Keratinocyte (primary cell): Measurements from ENCODE around the gene CHAMP1. TPM values are rescaled to one million over a fixed set of nuclear protein-coding genes. Genes with fewer than 3 reads are reported as not detected.

Experiments
- DNase-seq: peaks from one replicate; pipeline ENCODE4 v3.0.0-alpha.2; 2011; ENCODE audit warnings: low read depth, missing footprints, low spot score
- FAIRE-seq: peaks from 2 replicates; lab custom pipeline; 2011; peaks lifted over from hg19 to GRCh38; lab: Jason Lieb, UNC
- H2AFZ ChIP-seq: 2 replicates; pipeline ENCODE4 v1.6.0; 2012; ENCODE audit warnings: low read length, control low read depth, inconsistent platforms; ENCODE audit not compliant: control insufficient read depth
- H3K27ac ChIP-seq: 2 replicates; pipeline ENCODE4 v1.5.1; 2011; ENCODE audit warnings: low read length; ENCODE audit not compliant: control insufficient read depth, insufficient read depth
- H3K27me3 ChIP-seq: 3 replicates; pipeline ENCODE4 v1.6.0; 2011; ENCODE audit warnings: low read length; ENCODE audit not compliant: control insufficient read depth, insufficient read depth; ENCODE audit errors: extremely low read depth
- H3K36me3 ChIP-seq, 2 experiments: 2 replicates in 1 of 2; 3 replicates in 1 of 2; pipeline ENCODE4 v1.5.1; 2011; ENCODE audit warnings: low read length in 2 of 2, mild to moderate bottlenecking in 1 of 2; ENCODE audit not compliant: control insufficient read depth in 2 of 2, insufficient read depth in 2 of 2; ENCODE audit errors: extremely low read depth in 1 of 2
- H3K4me1 ChIP-seq: 3 replicates; pipeline ENCODE4 v1.5.1; 2011; ENCODE audit warnings: low read length; ENCODE audit not compliant: control insufficient read depth, insufficient read depth; ENCODE audit errors: extremely low read depth
- H3K4me2 ChIP-seq: 3 replicates; pipeline ENCODE4 v1.6.0; 2011; ENCODE audit warnings: low read depth, low read length; ENCODE audit not compliant: control insufficient read depth, insufficient read depth; ENCODE audit errors: extremely low read depth
- H3K4me3 ChIP-seq, 3 experiments: fragments of 200-600 bp in 1 of 3; sonication (generic) in 1 of 3; 2 replicates in 2 of 3; 3 replicates in 1 of 3; pipeline ENCODE4 v1.5.1; 2011 to 2016; ENCODE audit warnings: low read length in 3 of 3, mild to moderate bottlenecking in 3 of 3, control low read depth in 2 of 3, inconsistent platforms in 1 of 3, low read depth in 1 of 3, mixed read lengths in 1 of 3, mixed run types in 1 of 3, moderate library complexity in 1 of 3; ENCODE audit not compliant: control insufficient read depth in 2 of 3, insufficient read depth in 2 of 3; ENCODE audit errors: extremely low read depth in 1 of 3
- H3K79me2 ChIP-seq: 2 replicates; pipeline ENCODE4 v1.6.0; 2012; ENCODE audit warnings: low read length; ENCODE audit not compliant: control insufficient read depth, insufficient read depth
- H3K9ac ChIP-seq: 3 replicates; pipeline ENCODE4 v1.6.0; 2011; ENCODE audit warnings: low read length; ENCODE audit not compliant: control insufficient read depth, insufficient read depth; ENCODE audit errors: extremely low read depth
- H3K9me1 ChIP-seq: 3 replicates; pipeline ENCODE4 v1.6.0; 2011; ENCODE audit warnings: low read length; ENCODE audit not compliant: control insufficient read depth, insufficient read depth; ENCODE audit errors: extremely low read depth
- H3K9me3 ChIP-seq: 2 replicates; pipeline ENCODE4 v1.5.1; 2012; ENCODE audit warnings: low read depth, low read length; ENCODE audit not compliant: control insufficient read depth
- H4K20me1 ChIP-seq: 3 replicates; pipeline ENCODE4 v1.6.0; 2011; ENCODE audit warnings: low read length; ENCODE audit not compliant: control insufficient read depth, insufficient read depth; ENCODE audit errors: extremely low read depth
- EZH2 ChIP-seq: IDR thresholded peaks from one replicate; pipeline ENCODE4 v1.6.1; 2012; ENCODE audit warnings: inconsistent platforms, mild to moderate bottlenecking, low read length, moderate library complexity
- dilution Hi-C: fragments of 300-500 bp; cut with MboI; formaldehyde crosslinking; loops from one replicate; pipeline ENCODE4 v1.7.0; 2020; ENCODE audit warnings: low sequenced_read_pairs; ENCODE audit not compliant: extremely low pct_ligation_motif_present
- polyA minus RNA-seq, 3 experiments: library from RNA; depleted of rRNA, polyadenylated mRNA; stranded (reverse); fragments of >200 nt; gene quantifications; 1 replicate in 1 of 3; 2 replicates in 1 of 3; 3 replicates in 1 of 3; pipeline ENCODE4 v1.2.3, GENCODE V29; 2011
- polyA plus RNA-seq, 5 experiments: library from polyadenylated mRNA; depleted of rRNA in 3 of 5; stranded (reverse) in 3 of 5; stranded (forward) in 1 of 5; unstranded in 1 of 5; fragments of >200 nt; gene quantifications; 1 replicate in 1 of 5; 2 replicates in 3 of 5; 3 replicates in 1 of 5; pipeline versions ENCODE4 v1.2.1 to v1.2.3, GENCODE V29; 2011 to 2012; ENCODE audit warnings: missing spikeins in 2 of 5, low read depth in 1 of 5, low replicate concordance in 1 of 5
- TF ChIP-seq, protein P1 (sequence below), 3 experiments: IDR thresholded peaks in 1 of 3; conservative IDR thresholded peaks in 1 of 3; optimal IDR thresholded peaks in 1 of 3; 2 replicates in 2 of 3; 3 replicates in 1 of 3; pipeline versions ENCODE3 to v1.5.1; 2011; ENCODE audit warnings: low read length in 3 of 3, mild to moderate bottlenecking in 3 of 3, moderate library complexity in 2 of 3, control low read depth in 1 of 3, inconsistent platforms in 1 of 3; ENCODE audit not compliant: insufficient read depth in 2 of 3; ENCODE audit errors: extremely low read depth in 1 of 3

The CHAMP1 gene, protein sequence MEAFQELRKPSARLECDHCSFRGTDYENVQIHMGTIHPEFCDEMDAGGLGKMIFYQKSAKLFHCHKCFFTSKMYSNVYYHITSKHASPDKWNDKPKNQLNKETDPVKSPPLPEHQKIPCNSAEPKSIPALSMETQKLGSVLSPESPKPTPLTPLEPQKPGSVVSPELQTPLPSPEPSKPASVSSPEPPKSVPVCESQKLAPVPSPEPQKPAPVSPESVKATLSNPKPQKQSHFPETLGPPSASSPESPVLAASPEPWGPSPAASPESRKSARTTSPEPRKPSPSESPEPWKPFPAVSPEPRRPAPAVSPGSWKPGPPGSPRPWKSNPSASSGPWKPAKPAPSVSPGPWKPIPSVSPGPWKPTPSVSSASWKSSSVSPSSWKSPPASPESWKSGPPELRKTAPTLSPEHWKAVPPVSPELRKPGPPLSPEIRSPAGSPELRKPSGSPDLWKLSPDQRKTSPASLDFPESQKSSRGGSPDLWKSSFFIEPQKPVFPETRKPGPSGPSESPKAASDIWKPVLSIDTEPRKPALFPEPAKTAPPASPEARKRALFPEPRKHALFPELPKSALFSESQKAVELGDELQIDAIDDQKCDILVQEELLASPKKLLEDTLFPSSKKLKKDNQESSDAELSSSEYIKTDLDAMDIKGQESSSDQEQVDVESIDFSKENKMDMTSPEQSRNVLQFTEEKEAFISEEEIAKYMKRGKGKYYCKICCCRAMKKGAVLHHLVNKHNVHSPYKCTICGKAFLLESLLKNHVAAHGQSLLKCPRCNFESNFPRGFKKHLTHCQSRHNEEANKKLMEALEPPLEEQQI
- 7.4 to 24.6 TPM (median 14.2 TPM) in 3 replicates for polyA plus RNA-seq
- 3.9 TPM for polyA plus RNA-seq (2011; ENCODE audit: low read depth)
- 16.3 and 26.2 TPM in 2 replicates for polyA plus RNA-seq (2011; cell fraction: cytosol; rRNA removed)
- 22.9 and 24.5 TPM in 2 replicates for polyA plus RNA-seq (2011; cell fraction: nucleus; rRNA removed)
- polyA plus RNA-seq (2012; ENCODE audit: low replicate concordance): 7.2 and 18.8 TPM in 2 replicates
- 2.9 to 12.3 TPM (median 11.5 TPM) in 3 replicates for polyA minus RNA-seq
- 13.2 TPM for polyA minus RNA-seq (2011; cell fraction: cytosol; rRNA and poly(A)+ RNA removed)
- 8.8 and 17.1 TPM in 2 replicates for polyA minus RNA-seq (2011; cell fraction: nucleus; rRNA and poly(A)+ RNA removed)

DNA sequence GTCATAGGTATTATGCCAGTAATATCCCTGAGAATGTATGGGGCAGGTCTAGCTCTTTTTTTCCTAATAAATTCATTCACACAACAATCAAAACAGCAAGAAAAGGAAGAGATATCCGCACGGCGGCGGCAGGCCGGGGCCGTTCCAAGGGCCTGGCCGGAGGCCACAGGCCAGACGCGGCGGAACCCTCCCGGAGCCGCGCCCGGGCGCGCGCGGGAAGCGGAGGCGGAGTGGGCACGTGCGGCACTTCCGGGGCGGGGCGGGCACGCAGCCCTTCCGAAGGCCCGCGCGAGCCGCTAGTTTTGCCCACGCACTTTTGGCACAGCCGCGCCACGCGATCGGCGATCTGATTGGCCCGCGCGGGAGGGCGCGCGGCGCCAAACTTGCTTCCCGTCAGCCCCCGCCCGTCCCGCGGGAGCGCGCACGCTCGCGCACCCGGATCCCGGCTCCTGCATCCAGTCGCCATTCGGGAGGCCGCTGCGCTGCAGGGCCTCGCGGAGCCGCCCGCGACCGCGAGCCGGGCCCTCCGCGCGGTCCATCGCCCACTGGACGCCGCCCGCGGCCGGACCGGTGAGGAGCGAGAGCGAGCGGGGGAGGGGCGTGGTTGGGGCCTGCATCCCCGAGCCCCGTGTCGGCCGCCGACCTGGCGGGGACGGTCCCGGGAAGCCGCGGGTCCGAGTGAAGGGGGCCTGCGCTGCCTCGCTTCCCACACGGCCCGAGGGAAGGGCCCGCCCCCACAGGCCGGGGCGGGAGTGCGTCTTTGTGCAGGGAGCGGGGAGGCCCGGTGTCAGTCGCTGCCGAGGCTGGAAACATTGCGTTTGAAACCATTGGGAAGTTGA is at the start of gene CHAMP1:
TSS of gene CHAMP1 (plus strand) at position 430 of the 839 bp plus-strand sequence. CDS start 9,340 bp downstream, outside the sequence.
- Histone ChIP-seq H3K36me3 (no peaks in the 10 kb centered on the region), H3K9ac (peak within 1 kb of the TSS; percentile 81), H4K20me1 (peaks cover 4% of the 10 kb centered on the region), H3K27me3 (no peaks in the 10 kb centered on the region), H3K9me1 (no peaks in the 10 kb centered on the region), H3K4me2 (peak within 1 kb of the TSS; percentile 91), H3K4me1 (peaks cover 9% of the 10 kb centered on the region), H3K27ac (peak within 1 kb of the TSS; percentile 81), H3K9me3 (no peaks in the 10 kb centered on the region), H3K79me2 (peaks cover 49% of the 10 kb centered on the region), H2AFZ (peak within 1 kb of the TSS; percentile 58), H3K4me3 (peak within 1 kb of the TSS; percentile 65 to 89 (median 84))
- TF ChIP-seq, protein P1, sequence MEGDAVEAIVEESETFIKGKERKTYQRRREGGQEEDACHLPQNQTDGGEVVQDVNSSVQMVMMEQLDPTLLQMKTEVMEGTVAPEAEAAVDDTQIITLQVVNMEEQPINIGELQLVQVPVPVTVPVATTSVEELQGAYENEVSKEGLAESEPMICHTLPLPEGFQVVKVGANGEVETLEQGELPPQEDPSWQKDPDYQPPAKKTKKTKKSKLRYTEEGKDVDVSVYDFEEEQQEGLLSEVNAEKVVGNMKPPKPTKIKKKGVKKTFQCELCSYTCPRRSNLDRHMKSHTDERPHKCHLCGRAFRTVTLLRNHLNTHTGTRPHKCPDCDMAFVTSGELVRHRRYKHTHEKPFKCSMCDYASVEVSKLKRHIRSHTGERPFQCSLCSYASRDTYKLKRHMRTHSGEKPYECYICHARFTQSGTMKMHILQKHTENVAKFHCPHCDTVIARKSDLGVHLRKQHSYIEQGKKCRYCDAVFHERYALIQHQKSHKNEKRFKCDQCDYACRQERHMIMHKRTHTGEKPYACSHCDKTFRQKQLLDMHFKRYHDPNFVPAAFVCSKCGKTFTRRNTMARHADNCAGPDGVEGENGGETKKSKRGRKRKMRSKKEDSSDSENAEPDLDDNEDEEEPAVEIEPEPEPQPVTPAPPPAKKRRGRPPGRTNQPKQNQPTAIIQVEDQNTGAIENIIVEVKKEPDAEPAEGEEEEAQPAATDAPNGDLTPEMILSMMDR (optimal IDR thresholded peaks at IDR 0.05 in 1 of 3, IDR thresholded peaks at IDR 0.05 in 1 of 3, conservative IDR thresholded peaks at IDR 0.05 in 1 of 3; ENCODE audit: extremely low read depth in 1 of 3, insufficient read depth in 2 of 3, low read length in 3 of 3): no peak
- TF ChIP-seq EZH2: no peak
- dilution Hi-C loops: no loop called here
- DNase-seq (peak; percentile 32), FAIRE-seq (no peak)
